ENCODE measurements around the gene FNDC1. TPM values are rescaled to one million over a fixed set of nuclear protein-coding genes. Genes with fewer than 3 reads are reported as not detected.
A peak's percentile ranks its signal among the peaks of the same experiment; 100 is the strongest.

The FNDC1 gene
- total and polyA plus RNA-seq, 9 donors = 73.6 to 344 (median 187) TPM

- Histone ChIP-seq H3K27ac (ENCODE audit: low read length) (no peak overlapping the region), H3K4me3 (ENCODE audit: low read length) (no peak overlapping the region), H3K36me3 (ENCODE audit: control insufficient read depth, insufficient read depth, low read length) (no peaks in the 10 kb centered on the region), H3K27me3 (ENCODE audit: control insufficient read depth, insufficient read depth, low read length) (no peaks in the 10 kb centered on the region), H3K9me3 (replicated peaks; ENCODE audit: control insufficient read depth, low read depth, low read length) (no peaks in the 10 kb centered on the region), H3K4me1 (ENCODE audit: control insufficient read depth, insufficient read depth, low read length) (peaks cover 19% of the 10 kb centered on the region)
- 93% methylated on average over 30 of the region's 30 CpGs for WGBS (ENCODE audit: insufficient coverage)
- no peak for DNase-seq
Observed at GRCh38 chr6:159128978-159129377, 40.2 kb upstream of the FNDC1 start.

GRCh38 chr6:159130846-159131245 lies 38.4 kb upstream of the FNDC1 start:
- Histone ChIP-seq H3K9me3 (replicated peaks; ENCODE audit: control insufficient read depth, low read depth, low read length) (no peaks in the 10 kb centered on the region), H3K27me3 (ENCODE audit: control insufficient read depth, insufficient read depth, low read length) (no peaks in the 10 kb centered on the region), H3K27ac (ENCODE audit: low read length) (no peak overlapping the region), H3K4me1 (ENCODE audit: control insufficient read depth, insufficient read depth, low read length) (peaks cover 18% of the 10 kb centered on the region), H3K36me3 (ENCODE audit: control insufficient read depth, insufficient read depth, low read length) (no peaks in the 10 kb centered on the region), H3K4me3 (ENCODE audit: low read length) (no peak overlapping the region)
- WGBS (ENCODE audit: insufficient coverage) = 76% methylated on average over 7 of the region's 11 CpGs
- DNase-seq = no peak

GRCh38 chr6:159131709-159132108 lies 37.5 kb upstream of the FNDC1 start:
- 70% methylated on average over 2 of the region's 6 CpGs for WGBS (ENCODE audit: insufficient coverage)
- H3K27me3 ChIP-seq (ENCODE audit: control insufficient read depth, insufficient read depth, low read length) = no peaks in the 10 kb centered on the region
- H3K36me3 ChIP-seq (ENCODE audit: control insufficient read depth, insufficient read depth, low read length) = no peaks in the 10 kb centered on the region
- no peak for DNase-seq
- peaks cover 9% of the 10 kb centered on the region for H3K4me1 ChIP-seq (ENCODE audit: control insufficient read depth, insufficient read depth, low read length)
- no peaks in the 10 kb centered on the region for H3K9me3 ChIP-seq (replicated peaks; ENCODE audit: control insufficient read depth, low read depth, low read length)
- no peak overlapping the region for H3K4me3 ChIP-seq (ENCODE audit: low read length)
- no peak overlapping the region for H3K27ac ChIP-seq (ENCODE audit: low read length)

GRCh38 chr6:159132664-159133063 lies 36.5 kb upstream of the FNDC1 start:
- Histone ChIP-seq H3K9me3 (replicated peaks; ENCODE audit: control insufficient read depth, low read depth, low read length) (no peaks in the 10 kb centered on the region), H3K27ac (ENCODE audit: low read length) (no peak overlapping the region), H3K4me1 (ENCODE audit: control insufficient read depth, insufficient read depth, low read length) (peaks cover 9% of the 10 kb centered on the region), H3K4me3 (ENCODE audit: low read length) (no peak overlapping the region), H3K27me3 (ENCODE audit: control insufficient read depth, insufficient read depth, low read length) (no peaks in the 10 kb centered on the region), H3K36me3 (ENCODE audit: control insufficient read depth, insufficient read depth, low read length) (no peaks in the 10 kb centered on the region)
- DNase-seq = no peak
- WGBS (ENCODE audit: insufficient coverage) = 83% methylated on average over 15 of the region's 15 CpGs

- Histone ChIP-seq H3K27me3 (ENCODE audit: control insufficient read depth, insufficient read depth, low read length) (peaks cover 8% of the 10 kb centered on the region), H3K27ac (ENCODE audit: low read length) (no peak overlapping the region), H3K36me3 (ENCODE audit: control insufficient read depth, insufficient read depth, low read length) (no peaks in the 10 kb centered on the region), H3K4me3 (ENCODE audit: low read length) (no peak overlapping the region), H3K4me1 (ENCODE audit: control insufficient read depth, insufficient read depth, low read length) (peaks cover 5% of the 10 kb centered on the region), H3K9me3 (replicated peaks; ENCODE audit: control insufficient read depth, low read depth, low read length) (no peaks in the 10 kb centered on the region)
- WGBS (ENCODE audit: insufficient coverage) = 37% methylated on average over 3 of the region's 9 CpGs
- DNase-seq = peak; percentile 63
Observed at GRCh38 chr6:159134701-159135364, 34.4 kb upstream of the FNDC1 start.

GRCh38 chr6:159137676-159138075 lies 31.5 kb upstream of the FNDC1 start:
- Histone ChIP-seq H3K27ac (ENCODE audit: low read length) (no peak overlapping the region), H3K27me3 (ENCODE audit: control insufficient read depth, insufficient read depth, low read length) (peaks cover 8% of the 10 kb centered on the region), H3K9me3 (replicated peaks; ENCODE audit: control insufficient read depth, low read depth, low read length) (no peaks in the 10 kb centered on the region), H3K4me3 (ENCODE audit: low read length) (no peak overlapping the region), H3K36me3 (ENCODE audit: control insufficient read depth, insufficient read depth, low read length) (no peaks in the 10 kb centered on the region), H3K4me1 (ENCODE audit: control insufficient read depth, insufficient read depth, low read length) (no peaks in the 10 kb centered on the region)
- peak; percentile 39 for DNase-seq
- WGBS (ENCODE audit: insufficient coverage) = 40% methylated on average over 3 of the region's 5 CpGs

- no CpG with 5 or more reads among the region's 2 CpGs for WGBS (ENCODE audit: insufficient coverage)
- Histone ChIP-seq H3K36me3 (ENCODE audit: control insufficient read depth, insufficient read depth, low read length) (no peaks in the 10 kb centered on the region), H3K9me3 (replicated peaks; ENCODE audit: control insufficient read depth, low read depth, low read length) (no peaks in the 10 kb centered on the region), H3K27me3 (ENCODE audit: control insufficient read depth, insufficient read depth, low read length) (peaks cover 8% of the 10 kb centered on the region), H3K4me3 (ENCODE audit: low read length) (no peak overlapping the region), H3K27ac (ENCODE audit: low read length) (no peak overlapping the region), H3K4me1 (ENCODE audit: control insufficient read depth, insufficient read depth, low read length) (no peaks in the 10 kb centered on the region)
- DNase-seq = no peak
Observed at GRCh38 chr6:159142531-159142930, 26.7 kb upstream of the FNDC1 start.

GRCh38 chr6:159148641-159149040 lies 20.6 kb upstream of the FNDC1 start:
- H3K36me3 ChIP-seq (ENCODE audit: control insufficient read depth, insufficient read depth, low read length) = no peaks in the 10 kb centered on the region
- 36% methylated on average over 2 of the region's 6 CpGs for WGBS (ENCODE audit: insufficient coverage)
- no peak for DNase-seq

GRCh38 chr6:159149641-159150040 lies 19.6 kb upstream of the FNDC1 start:
- no peak for DNase-seq
- H3K4me3 ChIP-seq (ENCODE audit: low read length) = no peak overlapping the region
- WGBS (ENCODE audit: insufficient coverage) = 73% methylated on average over 3 of the region's 8 CpGs

More at GRCh38 chr6:159148641-159149040, 20.6 kb upstream of the FNDC1 start:
- Histone ChIP-seq H3K4me3 (ENCODE audit: low read length) (no peak overlapping the region), H3K27ac (ENCODE audit: low read length) (no peak overlapping the region), H3K9me3 (replicated peaks; ENCODE audit: control insufficient read depth, low read depth, low read length) (no peaks in the 10 kb centered on the region), H3K27me3 (ENCODE audit: control insufficient read depth, insufficient read depth, low read length) (peaks cover 3% of the 10 kb centered on the region), H3K4me1 (ENCODE audit: control insufficient read depth, insufficient read depth, low read length) (no peaks in the 10 kb centered on the region)

GRCh38 chr6:159151266-159151855 lies 17.8 kb upstream of the FNDC1 start:
- WGBS (ENCODE audit: insufficient coverage) = 0% methylated on average over 2 of the region's 7 CpGs
- Histone ChIP-seq H3K36me3 (ENCODE audit: control insufficient read depth, insufficient read depth, low read length) (no peaks in the 10 kb centered on the region), H3K9me3 (replicated peaks; ENCODE audit: control insufficient read depth, low read depth, low read length) (peaks cover 2% of the 10 kb centered on the region), H3K27me3 (ENCODE audit: control insufficient read depth, insufficient read depth, low read length) (peaks cover 3% of the 10 kb centered on the region), H3K27ac (ENCODE audit: low read length) (no peak overlapping the region), H3K4me3 (ENCODE audit: low read length) (no peak overlapping the region), H3K4me1 (ENCODE audit: control insufficient read depth, insufficient read depth, low read length) (no peaks in the 10 kb centered on the region)
- peak; percentile 76 for DNase-seq

More at GRCh38 chr6:159149641-159150040, 19.6 kb upstream of the FNDC1 start:
- Histone ChIP-seq H3K27ac (ENCODE audit: low read length) (no peak overlapping the region), H3K4me1 (ENCODE audit: control insufficient read depth, insufficient read depth, low read length) (no peaks in the 10 kb centered on the region), H3K27me3 (ENCODE audit: control insufficient read depth, insufficient read depth, low read length) (peaks cover 3% of the 10 kb centered on the region), H3K36me3 (ENCODE audit: control insufficient read depth, insufficient read depth, low read length) (no peaks in the 10 kb centered on the region), H3K9me3 (replicated peaks; ENCODE audit: control insufficient read depth, low read depth, low read length) (no peaks in the 10 kb centered on the region)
